GM23248 (cell line): Measurements from ENCODE around the gene TNP2. TPM values are rescaled to one million over a fixed set of nuclear protein-coding genes. Genes with fewer than 3 reads are reported as not detected.

ENCODE experiments used
- DNase-seq: peaks from one replicate; pipeline ENCODE4 v3.0.0-alpha.2; 2015
- H2AFZ ChIP-seq: fragments of 200-600 bp; sonication (generic); 2 replicates; pipeline ENCODE4 v1.6.1; 2016; ENCODE audit warnings: antibody characterized with exemption
- H3F3A ChIP-seq: fragments of 200-600 bp; sonication (generic); 2 replicates; pipeline ENCODE4 v1.6.1; 2016; ENCODE audit warnings: mild to moderate bottlenecking, antibody characterized with exemption, mixed run types; ENCODE audit not compliant: insufficient read depth
- H3K27ac ChIP-seq: fragments of 200-600 bp; sonication (generic); 2 replicates; pipeline ENCODE4 v1.5.1; 2016; ENCODE audit warnings: mild to moderate bottlenecking
- H3K27me3 ChIP-seq: fragments of 200-600 bp; sonication (generic); replicated peaks from 2 replicates; pipeline ENCODE4 v1.6.1; 2016; ENCODE audit warnings: mild to moderate bottlenecking; ENCODE audit not compliant: insufficient read depth
- H3K36me3 ChIP-seq: fragments of 200-600 bp; sonication (generic); 2 replicates; pipeline ENCODE4 v1.6.1; 2016; ENCODE audit warnings: low read depth, mild to moderate bottlenecking
- H3K4me1 ChIP-seq: fragments of 200-600 bp; sonication (generic); 2 replicates; pipeline ENCODE4 v1.6.1; 2016; ENCODE audit warnings: mild to moderate bottlenecking; ENCODE audit not compliant: insufficient read depth
- H3K4me2 ChIP-seq: fragments of 200-600 bp; sonication (generic); one replicate; pipeline ENCODE4 v1.6.1; 2016; ENCODE audit warnings: mild to moderate bottlenecking; ENCODE audit not compliant: unreplicated experiment
- H3K4me3 ChIP-seq: fragments of 200-600 bp; sonication (generic); 2 replicates; pipeline ENCODE4 v1.5.1; 2016; ENCODE audit warnings: mild to moderate bottlenecking
- H3K79me2 ChIP-seq: fragments of 200-600 bp; sonication (generic); 2 replicates; pipeline ENCODE4 v1.6.1; 2016; ENCODE audit warnings: mild to moderate bottlenecking; ENCODE audit not compliant: insufficient read depth
- H3K9ac ChIP-seq: fragments of 200-600 bp; sonication (generic); 2 replicates; pipeline ENCODE4 v1.6.1; 2016; ENCODE audit warnings: mild to moderate bottlenecking
- H3K9me2 ChIP-seq: fragments of 200-600 bp; sonication (generic); 2 replicates; pipeline ENCODE4 v1.6.1; 2016; ENCODE audit warnings: mixed run types, mild to moderate bottlenecking, moderate library complexity; ENCODE audit not compliant: insufficient read depth
- H3K9me3 ChIP-seq: fragments of 200-600 bp; sonication (generic); one replicate; pipeline ENCODE4 v1.6.1; 2017; ENCODE audit warnings: low read depth
- H4K20me1 ChIP-seq: fragments of 200-600 bp; sonication (generic); 2 replicates; pipeline ENCODE4 v1.6.0; 2016; ENCODE audit not compliant: insufficient read depth
- EZH2 ChIP-seq: fragments of 200-600 bp; sonication (generic); IDR thresholded peaks from 2 replicates; pipeline ENCODE4 v1.6.1; 2018; ENCODE audit warnings: antibody characterized with exemption, mild to moderate bottlenecking; ENCODE audit not compliant: insufficient read depth, poor library complexity, severe bottlenecking
- EZH2phosphoT487 ChIP-seq: fragments of 200-600 bp; sonication (generic); IDR thresholded peaks from 2 replicates; pipeline ENCODE4 v1.6.1; 2018; ENCODE audit warnings: antibody characterized with exemption, moderate library complexity, mild to moderate bottlenecking, low read depth; ENCODE audit not compliant: insufficient read depth
- WGBS, 2 experiments: methylation state at CpG; one replicate each; pipeline ENCODE4 v1.1.6; 2015 to 2017; ENCODE audit warnings: low lambda C conversion rate in 2 of 2, low coverage in 1 of 2; ENCODE audit errors: missing lambda C conversion rate in 2 of 2; 5-methylcytosine and 5-hydroxymethylcytosine counted together
- in situ Hi-C: fragments of 300-500 bp; cut with MboI; formaldehyde crosslinking; loops from 2 replicates; pipeline ENCODE4 v1.15.0; 2020
- polyA plus RNA-seq: library from polyadenylated mRNA; unstranded; fragments of >200 nt; fragmentation: Nextera tagmentation; extraction: Ambion mirVana; gene quantifications from 2 replicates; pipeline ENCODE4 v1.2.1, GENCODE V29; 2016
- total RNA-seq: library from RNA; depleted of rRNA; stranded (reverse); fragments of >200 nt; shearing (Covaris generic); gene quantifications from 2 replicates; pipeline ENCODE4 v1.2.3, GENCODE V29; 2014

Gene TNP2
- total and polyA plus RNA-seq, 2 experiments from 2014 or later, result not detected

DNA sequence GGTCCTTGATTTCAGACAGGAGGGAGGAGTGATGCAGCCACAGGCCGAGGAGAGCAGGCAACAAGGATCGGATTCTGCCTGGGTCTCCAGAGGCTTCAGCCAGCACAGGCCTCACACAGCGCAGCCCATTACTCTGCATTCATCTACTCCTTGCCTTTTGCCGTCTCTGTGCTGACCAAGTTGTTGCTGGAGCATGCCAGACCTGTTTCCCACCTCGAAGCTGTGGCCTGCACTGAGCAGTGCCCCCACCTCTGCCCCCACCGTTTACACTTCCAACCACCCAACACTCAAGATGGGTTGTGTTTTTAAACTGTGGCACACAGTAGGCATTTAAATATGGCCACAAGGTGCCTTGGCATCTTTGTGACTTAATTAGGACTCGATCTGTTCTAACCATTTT, 5.8 kb upstream of the TNP2 start:
- H3K4me1 ChIP-seq, result no peaks in the 10 kb centered on the region
- WGBS, 2 experiments, result 73 to 80% methylated on average over 7 of the region's 7 CpGs
- no peak for TF ChIP-seq EZH2
- no peak for TF ChIP-seq EZH2phosphoT487

DNA sequence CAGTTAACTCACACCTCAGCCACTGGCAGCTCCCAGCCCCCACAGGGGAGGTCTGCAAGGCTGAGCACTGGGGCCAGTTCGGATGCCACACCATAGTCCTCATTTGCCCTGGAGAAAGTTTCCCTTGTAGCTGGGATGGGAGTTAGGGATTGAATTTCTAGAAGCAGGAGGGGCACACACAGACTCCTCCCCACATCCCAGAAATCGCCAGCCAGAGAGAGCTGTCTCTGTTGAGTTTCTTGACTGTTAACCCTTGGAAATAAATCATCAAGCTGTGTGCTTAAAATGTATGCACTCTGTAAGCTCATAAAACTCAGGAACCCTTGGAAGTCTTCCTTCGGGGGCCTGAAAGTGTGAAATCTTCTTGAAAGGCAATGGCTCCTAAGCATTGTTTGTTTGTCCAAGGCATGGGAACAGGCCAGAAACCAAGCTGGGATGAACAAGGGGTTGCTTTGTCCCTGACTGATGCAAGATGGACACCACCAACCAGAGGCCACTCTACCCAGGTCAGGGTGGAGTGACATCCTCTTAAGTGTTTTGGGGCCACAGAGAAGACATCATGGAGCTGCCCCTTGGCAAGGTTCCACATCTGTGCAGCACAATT, 4.7 kb upstream of the TNP2 start:
- H3K27ac ChIP-seq, result no peak overlapping the region
- in situ Hi-C loops, result no loop called here
- DNase-seq, result no peak
- H3K4me3 ChIP-seq, result no peak overlapping the region
- H3K9me2 ChIP-seq, result no peaks in the 10 kb centered on the region
- no peak overlapping the region for H3K9ac ChIP-seq
- H3K27me3 ChIP-seq, result no peaks in the 10 kb centered on the region
- H3K4me2 ChIP-seq, result no peak overlapping the region
- H3F3A ChIP-seq, result no peaks in the 10 kb centered on the region
- no peaks in the 10 kb centered on the region for H3K36me3 ChIP-seq
- 54 to 61% methylated on average over 3 of the region's 3 CpGs for WGBS, 2 experiments
- no peak for TF ChIP-seq EZH2
- no peak for TF ChIP-seq EZH2phosphoT487
- H2AFZ ChIP-seq, result no peak overlapping the region
- H3K79me2 ChIP-seq, result no peaks in the 10 kb centered on the region
- H3K4me1 ChIP-seq, result no peaks in the 10 kb centered on the region
- no peaks in the 10 kb centered on the region for H4K20me1 ChIP-seq
- no peaks in the 10 kb centered on the region for H3K9me3 ChIP-seq

More for the DNA sequence above, 5.8 kb upstream of the TNP2 start:
- no peaks in the 10 kb centered on the region for H3K79me2 ChIP-seq
- in situ Hi-C loops, result no loop called here
- H3K9me3 ChIP-seq, result no peaks in the 10 kb centered on the region
- H3K4me3 ChIP-seq, result no peak overlapping the region
- no peak overlapping the region for H3K9ac ChIP-seq
- H3K4me2 ChIP-seq, result no peak overlapping the region
- H3K9me2 ChIP-seq, result no peaks in the 10 kb centered on the region
- DNase-seq, result no peak
- no peaks in the 10 kb centered on the region for H3F3A ChIP-seq
- no peak overlapping the region for H2AFZ ChIP-seq
- no peak overlapping the region for H3K27ac ChIP-seq
- no peaks in the 10 kb centered on the region for H4K20me1 ChIP-seq
- no peaks in the 10 kb centered on the region for H3K36me3 ChIP-seq
- H3K27me3 ChIP-seq, result no peaks in the 10 kb centered on the region

DNA sequence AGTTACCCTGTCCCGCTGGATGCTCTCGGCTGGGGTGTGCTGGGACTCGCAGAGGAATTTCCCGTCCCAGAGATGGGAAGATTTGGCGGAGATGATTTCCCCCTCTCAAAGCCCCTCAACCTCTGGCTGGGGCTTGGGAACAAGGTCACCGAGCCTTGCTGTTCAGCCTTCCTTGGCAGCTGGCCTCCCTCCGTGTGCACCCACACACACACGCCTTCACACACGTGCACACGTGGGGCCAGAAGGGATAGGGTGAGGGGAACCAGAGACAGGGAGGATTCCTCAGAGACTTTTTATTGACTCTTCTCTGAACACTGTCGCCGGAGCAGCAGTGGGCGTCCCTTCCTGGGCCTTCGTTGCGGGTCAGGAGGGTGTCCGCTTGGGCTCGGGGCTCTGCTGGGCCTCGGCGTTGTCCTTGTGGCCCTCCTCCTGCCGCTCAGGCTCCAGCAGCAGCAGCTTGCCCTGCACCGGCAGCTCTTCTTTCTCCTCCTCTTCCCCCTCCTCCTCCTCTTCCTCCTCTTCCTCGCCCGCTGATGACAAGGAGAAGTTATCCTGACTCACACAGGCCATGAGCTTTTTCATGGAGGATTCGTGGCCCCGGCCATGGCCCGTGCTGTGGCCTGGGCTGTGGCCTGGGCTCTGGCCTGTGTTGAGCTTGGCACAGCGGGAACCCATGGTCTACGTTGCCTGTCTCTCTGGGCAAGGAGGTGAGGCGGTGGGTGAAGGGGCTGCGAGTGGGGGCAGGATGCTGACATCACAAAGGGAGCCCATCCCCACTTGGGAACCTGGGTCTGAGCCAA, 4.0 kb upstream of the TNP2 start, which contains the start of gene PRM3:
Gene PRM3 (minus strand): TSS at position 709 of the 800 bp plus-strand sequence. CDS start 34 bp downstream, at position 675.
- in situ Hi-C loops, result no loop called here
- no peak for DNase-seq
- WGBS, 2 experiments, result 80 to 85% methylated on average over 29 of the region's 30 CpGs

DNA sequence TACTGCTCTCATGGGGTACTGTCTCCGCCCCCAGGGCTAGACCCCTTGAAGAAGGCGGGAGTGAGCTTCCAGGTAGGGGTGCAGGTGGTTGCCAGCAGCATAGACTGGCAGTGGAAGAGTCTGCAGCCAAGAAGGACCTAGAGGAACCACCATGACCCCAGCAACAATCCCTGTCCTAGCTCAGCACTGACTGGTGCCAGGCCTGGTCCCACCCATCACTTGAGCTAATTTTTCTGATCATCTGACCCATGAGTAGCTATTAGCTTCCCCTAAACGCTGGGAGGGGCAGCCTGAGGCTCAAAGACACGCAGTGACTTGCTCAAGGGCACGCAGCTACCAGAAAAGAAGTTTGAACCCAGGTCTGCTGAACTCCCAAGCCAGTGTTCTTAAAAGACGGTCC, 3.4 kb upstream of the TNP2 start:
- 64 to 72% methylated on average over 6 of the region's 6 CpGs for WGBS, 2 experiments
- Histone ChIP-seq H3K4me2 (no peak overlapping the region), H3K36me3 (no peaks in the 10 kb centered on the region), H3K27ac (no peak overlapping the region), H3K9ac (no peak overlapping the region), H3K4me3 (no peak overlapping the region), H3K9me3 (no peaks in the 10 kb centered on the region), H3K79me2 (no peaks in the 10 kb centered on the region), H3F3A (no peaks in the 10 kb centered on the region), H2AFZ (no peak overlapping the region), H3K9me2 (no peaks in the 10 kb centered on the region), H3K4me1 (no peaks in the 10 kb centered on the region), H3K27me3 (no peaks in the 10 kb centered on the region), H4K20me1 (no peaks in the 10 kb centered on the region)
- TF ChIP-seq EZH2, result no peak
- TF ChIP-seq EZH2phosphoT487, result no peak
- in situ Hi-C loops, result no loop called here
- DNase-seq, result no peak

More for the DNA sequence above, 4.0 kb upstream of the TNP2 start, which contains the start of gene PRM3:
- Histone ChIP-seq H3F3A (no peaks in the 10 kb centered on the region), H3K4me2 (no peak within 1 kb of the TSS), H4K20me1 (no peaks in the 10 kb centered on the region), H3K4me3 (no peak within 1 kb of the TSS), H3K27ac (no peak within 1 kb of the TSS), H3K4me1 (no peaks in the 10 kb centered on the region), H3K9me3 (no peaks in the 10 kb centered on the region), H3K79me2 (no peaks in the 10 kb centered on the region), H3K9ac (no peak within 1 kb of the TSS), H3K9me2 (no peaks in the 10 kb centered on the region), H2AFZ (no peak within 1 kb of the TSS), H3K36me3 (no peaks in the 10 kb centered on the region), H3K27me3 (no peaks in the 10 kb centered on the region)
- TF ChIP-seq EZH2phosphoT487 (no peak), EZH2 (no peak)
